B cell (primary cell): ENCODE data around the gene RASA3. TPM values are rescaled to one million over a fixed set of nuclear protein-coding genes. Genes with fewer than 3 reads are reported as not detected.
A peak's percentile ranks its signal among the peaks of the same experiment; 100 is the strongest.

ENCODE experiments used
- ATAC-seq: fragments of 200-7000 bp; cut with Tn5 transposase; one replicate; pipeline ENCODE4 v1.10.0; 2021; ENCODE audit warnings: low read depth, mild to moderate bottlenecking, moderate number of reproducible peaks, moderate library complexity
- CTCF ChIA-PET: fragments of 350-600 bp; sonication (Branson Sonifier 250); formaldehyde crosslinking; loops from one replicate; lab custom pipeline; 2021; ENCODE audit warnings: antibody characterized with exemption, inconsistent platforms; lab: Charles Lee
- POLR2A ChIA-PET: fragments of 350-600 bp; sonication (Branson Sonifier 250); formaldehyde crosslinking; loops from one replicate; lab custom pipeline; 2021; ENCODE audit warnings: antibody characterized with exemption; lab: Charles Lee
- DNase-seq: peaks from one replicate; pipeline ENCODE4 v3.0.0; 2013
- H2AFZ ChIP-seq: 2 replicates; pipeline ENCODE4 v1.6.1; 2012; ENCODE audit warnings: mild to moderate bottlenecking, low read depth, low read length; ENCODE audit not compliant: insufficient read depth, poor library complexity, severe bottlenecking
- H3K27ac ChIP-seq, 2 donors: 1 replicate in 1 of 2; 2 replicates in 1 of 2; pipeline ENCODE4 v1.5.1; 2012 to 2013; ENCODE audit warnings: low read length in 2 of 2, mild to moderate bottlenecking in 2 of 2, moderate library complexity in 1 of 2
- H3K27me3 ChIP-seq, 4 experiments: fragments of 200-600 bp in 1 of 4; sonication (generic) in 1 of 4; replicated peaks in 1 of 4; 1 replicate in 2 of 4; 2 replicates in 2 of 4; pipeline versions ENCODE4 v1.6.1 to v1.7.0; 2013 to 2016; ENCODE audit warnings: low read length in 3 of 4, mild to moderate bottlenecking in 2 of 4, mixed read lengths in 1 of 4, moderate library complexity in 1 of 4; ENCODE audit not compliant: insufficient read depth in 4 of 4, control insufficient read depth in 3 of 4; ENCODE audit errors: control extremely low read depth in 1 of 4
- H3K36me3 ChIP-seq, 2 experiments: replicated peaks in 1 of 2; 1 replicate in 1 of 2; 2 replicates in 1 of 2; pipeline versions ENCODE4 v1.6.1 to v1.7.1; 2013; ENCODE audit warnings: low read length in 1 of 2; ENCODE audit not compliant: insufficient read depth in 2 of 2, control insufficient read depth in 1 of 2; ENCODE audit errors: control extremely low read depth in 1 of 2, extremely low read depth in 1 of 2
- H3K4me1 ChIP-seq, 2 donors: fragments of 200-600 bp in 1 of 2; sonication (generic) in 1 of 2; 1 replicate in 1 of 2; 2 replicates in 1 of 2; pipeline versions ENCODE4 v1.5.1 to v1.6.1; 2013 to 2017; ENCODE audit warnings: low read length in 2 of 2; ENCODE audit not compliant: control insufficient read depth in 2 of 2, insufficient read depth in 2 of 2
- H3K4me2 ChIP-seq: replicated peaks from 2 replicates; pipeline ENCODE3; 2012; ENCODE audit warnings: mild to moderate bottlenecking, low read depth, low read length; ENCODE audit not compliant: poor library complexity, severe bottlenecking
- H3K4me3 ChIP-seq, 5 experiments: fragments of 200-600 bp in 1 of 5; sonication (generic) in 1 of 5; 1 replicate in 3 of 5; 2 replicates in 2 of 5; pipeline versions ENCODE4 v1.5.1 to v1.7.0; 2011 to 2016; ENCODE audit warnings: low read length in 4 of 5, mild to moderate bottlenecking in 4 of 5, low read depth in 2 of 5, control low read depth in 1 of 5, moderate library complexity in 1 of 5; ENCODE audit not compliant: insufficient read depth in 1 of 5; ENCODE audit errors: control extremely low read depth in 1 of 5, extremely low read depth in 1 of 5
- H3K79me2 ChIP-seq: fragments of 200-600 bp; sonication (generic); one replicate; pipeline ENCODE4 v1.6.0; 2016; ENCODE audit warnings: low read length; ENCODE audit not compliant: control insufficient read depth, insufficient read depth
- H3K9ac ChIP-seq: fragments of 200-600 bp; sonication (generic); 2 replicates; pipeline ENCODE4 v1.6.1; 2017; ENCODE audit warnings: mild to moderate bottlenecking, low read length, moderate library complexity
- H3K9me3 ChIP-seq, 3 donors: one replicate each; pipeline versions ENCODE4 v1.6.1 to v1.7.1; 2013; ENCODE audit warnings: low read length in 2 of 3; ENCODE audit not compliant: control insufficient read depth in 2 of 3, insufficient read depth in 1 of 3; ENCODE audit errors: control extremely low read depth in 1 of 3
- H4K20me1 ChIP-seq: 2 replicates; pipeline ENCODE4 v1.6.0; 2012; ENCODE audit warnings: mild to moderate bottlenecking, low read length; ENCODE audit not compliant: insufficient read depth, control insufficient read depth, poor library complexity, severe bottlenecking
- H3K27ac Mint-ChIP-seq: one replicate; pipeline ENCODE4 v1.8.0; 2021; ENCODE audit warnings: mixed read lengths
- H3K27me3 Mint-ChIP-seq: one replicate; pipeline ENCODE4 v1.8.0; 2021; ENCODE audit warnings: mixed read lengths
- H3K4me1 Mint-ChIP-seq: one replicate; pipeline ENCODE4 v1.8.0; 2021; ENCODE audit warnings: mixed read lengths
- H3K4me3 Mint-ChIP-seq: one replicate; pipeline ENCODE4 v1.8.0; 2021; ENCODE audit warnings: mixed read lengths
- H3K9me3 Mint-ChIP-seq: one replicate; pipeline ENCODE4 v1.8.0; 2022; ENCODE audit warnings: mixed read lengths; ENCODE audit not compliant: insufficient read depth
- EZH2 ChIP-seq: IDR thresholded peaks from 2 replicates; pipeline ENCODE4 v1.6.1; 2012; ENCODE audit warnings: borderline replicate concordance, low read depth, mild to moderate bottlenecking, moderate library complexity, low read length; ENCODE audit not compliant: insufficient read depth, poor library complexity, severe bottlenecking
- WGBS: methylation state at CpG from one replicate; pipeline ENCODE4 v1.1.5; 2013; ENCODE audit warnings: missing lambda C conversion rate; ENCODE audit not compliant: insufficient coverage; 5-methylcytosine and 5-hydroxymethylcytosine counted together
- intact Hi-C: fragments of 100-400 bp; cut with micrococcal nuclease; formaldehyde crosslinking; loops from one replicate; pipeline ENCODE4 v1.10.0; 2022
- polyA plus RNA-seq: library from polyadenylated mRNA; depleted of rRNA; stranded (reverse); fragments of >200 nt; gene quantifications from 2 replicates; pipeline ENCODE4 v1.2.3, GENCODE V29; 2012
- total RNA-seq, 2 donors: library from RNA; stranded (reverse); fragments of 120-200 nt in 1 of 2; gene quantifications; 1 replicate in 1 of 2; 2 replicates in 1 of 2; pipeline versions ENCODE4 v1.2.3 to v1.2.4, GENCODE V29; 2013 to 2022
- TF ChIP-seq, protein P1 (sequence below): fragments of 200-600 bp; IDR thresholded peaks from one replicate; pipeline ENCODE4 v1.8.0; 2022; ENCODE audit warnings: antibody characterized with exemption, mild to moderate bottlenecking

RASA3 gene
- total and polyA plus RNA-seq, 2 donors (not counting 1 experiment from before 2014, with no cell fraction given): 54.2 to 87.4 TPM

DNA sequence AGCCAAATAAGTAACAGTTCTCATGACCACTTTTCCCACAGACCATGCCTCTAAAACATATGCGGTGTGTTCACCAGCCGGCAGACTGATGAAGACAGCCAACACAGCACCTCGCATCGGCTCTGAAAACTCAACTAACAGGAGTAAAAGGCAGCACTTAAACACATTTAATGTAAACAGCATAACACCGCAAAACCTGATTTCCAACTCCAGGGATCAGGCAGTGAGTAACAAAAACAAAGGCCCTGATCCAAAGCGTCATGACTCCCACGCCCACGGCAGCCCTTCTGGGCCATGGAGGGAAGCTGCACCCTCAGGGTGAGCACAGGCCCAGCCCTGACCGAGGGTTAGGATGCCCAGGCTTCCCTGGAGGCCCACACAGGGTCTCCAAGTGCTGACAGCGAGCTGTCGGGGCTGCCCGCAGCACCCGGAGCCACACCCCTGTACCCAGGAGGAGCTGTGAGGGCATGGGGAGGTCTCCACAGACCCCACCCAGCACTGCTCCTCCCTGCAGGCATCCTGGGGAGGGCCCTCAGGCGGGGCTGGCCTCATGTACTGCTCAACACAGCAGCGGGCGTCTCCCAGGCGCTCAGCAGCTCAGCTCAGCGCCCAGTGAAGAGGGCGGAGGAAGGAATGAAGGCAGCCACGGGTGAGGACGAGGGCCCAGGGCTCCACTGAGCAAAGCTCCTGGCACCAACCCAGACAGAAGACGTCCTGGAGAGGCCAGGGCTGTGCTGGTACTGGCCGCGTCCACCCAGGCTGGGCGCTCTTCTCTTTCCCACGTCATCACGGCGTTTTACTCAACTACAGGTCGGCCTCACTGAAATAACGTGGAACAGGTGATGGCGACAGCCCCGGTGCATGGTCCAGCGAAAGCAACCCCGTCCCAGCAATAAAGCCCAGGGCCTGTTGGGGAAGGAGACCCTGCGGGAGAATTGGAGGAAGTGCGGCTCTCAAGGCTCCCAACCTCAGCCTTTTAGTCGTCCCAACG lies 53.7 kb downstream of the RASA3 start:
- H3K4me3 Mint-ChIP-seq: no peak overlapping the region
- Histone ChIP-seq H3K4me1 (peaks cover 0 to 5% of the 10 kb centered on the region in 2 donors), H3K9me3 (peaks cover 0 to 2% (median 0%) of the 10 kb centered on the region in 3 donors), H4K20me1 (peaks cover 90% of the 10 kb centered on the region), H3K4me2 (no peak overlapping the region), H2AFZ (no peak overlapping the region), H3K9ac (no peak overlapping the region), H3K27ac (no peak overlapping the region), H3K27me3 (no peaks in the 10 kb centered on the region), H3K79me2 (peaks cover 92% of the 10 kb centered on the region), H3K4me3 (no peak overlapping the region), H3K36me3 (peaks cover 0 to 40% of the 10 kb centered on the region in 2 experiments)
- intact Hi-C loops: no loop called here
- H3K4me1 Mint-ChIP-seq: peaks cover 23% of the 10 kb centered on the region
- ATAC-seq: no peak
- WGBS: 91% methylated on average over 35 of the region's 38 CpGs
- no peak for DNase-seq
- no peak overlapping the region for H3K27ac Mint-ChIP-seq
- no peaks in the 10 kb centered on the region for H3K9me3 Mint-ChIP-seq
- H3K27me3 Mint-ChIP-seq: no peaks in the 10 kb centered on the region
- ChIA-PET POLR2A (no interaction called here), CTCF (interaction anchor here (1.3 kb wide), 1 partner anchor 68 kb away, joined by 4 read pairs; no protein-coding TSS in a partner anchor)
- TF ChIP-seq, protein P1, sequence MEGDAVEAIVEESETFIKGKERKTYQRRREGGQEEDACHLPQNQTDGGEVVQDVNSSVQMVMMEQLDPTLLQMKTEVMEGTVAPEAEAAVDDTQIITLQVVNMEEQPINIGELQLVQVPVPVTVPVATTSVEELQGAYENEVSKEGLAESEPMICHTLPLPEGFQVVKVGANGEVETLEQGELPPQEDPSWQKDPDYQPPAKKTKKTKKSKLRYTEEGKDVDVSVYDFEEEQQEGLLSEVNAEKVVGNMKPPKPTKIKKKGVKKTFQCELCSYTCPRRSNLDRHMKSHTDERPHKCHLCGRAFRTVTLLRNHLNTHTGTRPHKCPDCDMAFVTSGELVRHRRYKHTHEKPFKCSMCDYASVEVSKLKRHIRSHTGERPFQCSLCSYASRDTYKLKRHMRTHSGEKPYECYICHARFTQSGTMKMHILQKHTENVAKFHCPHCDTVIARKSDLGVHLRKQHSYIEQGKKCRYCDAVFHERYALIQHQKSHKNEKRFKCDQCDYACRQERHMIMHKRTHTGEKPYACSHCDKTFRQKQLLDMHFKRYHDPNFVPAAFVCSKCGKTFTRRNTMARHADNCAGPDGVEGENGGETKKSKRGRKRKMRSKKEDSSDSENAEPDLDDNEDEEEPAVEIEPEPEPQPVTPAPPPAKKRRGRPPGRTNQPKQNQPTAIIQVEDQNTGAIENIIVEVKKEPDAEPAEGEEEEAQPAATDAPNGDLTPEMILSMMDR: no peak
- TF ChIP-seq EZH2: no peak

DNA sequence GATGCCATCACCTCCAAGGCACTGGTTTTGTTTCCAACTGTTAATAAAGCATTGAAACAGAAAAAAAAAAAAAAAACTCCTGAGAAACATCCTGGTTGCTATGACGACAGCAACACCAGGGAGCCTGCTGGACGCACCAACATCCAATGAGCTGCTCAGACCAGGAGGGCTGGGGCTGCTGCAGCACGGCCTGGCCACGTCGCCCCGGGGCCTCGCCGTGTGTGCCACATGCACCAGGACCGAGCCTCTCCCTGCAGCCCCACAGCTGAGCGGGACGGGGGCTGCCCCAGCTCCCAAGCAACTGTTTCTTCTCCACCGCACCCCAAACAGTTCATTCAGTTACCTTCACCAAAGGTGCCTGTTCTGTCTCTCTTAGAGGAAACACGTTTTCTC lies 54.5 kb downstream of the RASA3 start:
- Histone ChIP-seq H3K27me3 (no peaks in the 10 kb centered on the region), H3K36me3 (peaks cover 0 to 44% of the 10 kb centered on the region in 2 experiments), H3K79me2 (peaks cover 92% of the 10 kb centered on the region), H3K4me1 (peaks cover 0 to 5% of the 10 kb centered on the region in 2 donors), H3K9ac (no peak overlapping the region), H3K4me3 (no peak overlapping the region), H3K9me3 (no peaks in the 10 kb centered on the region), H2AFZ (no peak overlapping the region), H3K4me2 (no peak overlapping the region), H3K27ac (no peak overlapping the region), H4K20me1 (peaks cover 88% of the 10 kb centered on the region)
- WGBS: 94% methylated on average over 12 of the region's 13 CpGs
- ATAC-seq: no peak
- TF ChIP-seq EZH2: no peak
- TF ChIP-seq, protein P1: no peak
- Mint-ChIP-seq H3K27me3 (no peaks in the 10 kb centered on the region), H3K9me3 (no peaks in the 10 kb centered on the region), H3K4me1 (peaks cover 20% of the 10 kb centered on the region), H3K4me3 (no peak overlapping the region), H3K27ac (peak overlapping the region; percentile 26)
- POLR2A ChIA-PET: no interaction called here
- no peak for DNase-seq
- CTCF ChIA-PET: interaction anchor here (1.3 kb wide), 1 partner anchor 69 kb away, joined by 4 read pairs; no protein-coding TSS in a partner anchor
- intact Hi-C loops: no loop called here
